Fibroblast of skin of abdomen (primary cell): ENCODE results near the gene SEMA3A.

Experiments used
- DNase-seq: peaks from one replicate; pipeline ENCODE4 v3.0.0-alpha.2; 2013

SEMA3A gene

DNA sequence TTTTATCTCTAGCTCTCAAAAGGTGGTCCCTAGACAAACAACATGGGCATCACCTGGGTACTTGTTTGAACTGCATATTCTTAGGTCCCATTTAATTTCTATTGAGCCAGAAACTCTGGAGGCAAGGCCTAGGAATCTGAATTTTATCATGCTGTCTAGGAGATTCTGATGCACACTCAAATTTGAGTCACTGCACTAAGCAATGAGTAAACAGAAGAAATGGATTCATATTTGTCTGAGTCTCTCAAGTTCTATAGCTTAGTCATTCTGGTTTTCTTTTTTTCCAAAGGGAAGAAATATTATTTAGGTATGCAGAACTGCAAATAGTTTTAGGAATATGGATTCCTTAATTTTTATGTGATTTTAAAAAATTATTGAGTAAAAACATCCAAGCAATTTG is 185.5 kb downstream of the SEMA3A start:
- no peak for DNase-seq

DNA sequence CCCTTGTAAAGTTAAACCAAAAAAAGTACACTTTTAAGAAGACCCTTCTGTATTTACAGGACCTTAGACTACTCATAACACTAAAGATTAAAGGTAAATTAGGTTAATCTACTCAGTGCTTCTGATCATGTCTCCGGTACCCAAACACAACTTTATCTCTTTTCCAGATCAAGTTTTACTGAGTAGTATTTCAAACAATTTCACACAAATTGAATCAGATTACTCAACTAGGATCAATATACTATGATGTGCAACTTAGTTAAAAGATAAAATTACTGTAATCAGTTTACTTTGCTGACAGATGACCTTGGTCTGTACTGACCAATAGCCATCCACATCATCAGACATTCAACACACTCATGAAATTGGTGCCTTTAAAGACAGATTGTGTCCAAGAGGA is 191.4 kb downstream of the SEMA3A start:
- DNase-seq = no peak

DNA sequence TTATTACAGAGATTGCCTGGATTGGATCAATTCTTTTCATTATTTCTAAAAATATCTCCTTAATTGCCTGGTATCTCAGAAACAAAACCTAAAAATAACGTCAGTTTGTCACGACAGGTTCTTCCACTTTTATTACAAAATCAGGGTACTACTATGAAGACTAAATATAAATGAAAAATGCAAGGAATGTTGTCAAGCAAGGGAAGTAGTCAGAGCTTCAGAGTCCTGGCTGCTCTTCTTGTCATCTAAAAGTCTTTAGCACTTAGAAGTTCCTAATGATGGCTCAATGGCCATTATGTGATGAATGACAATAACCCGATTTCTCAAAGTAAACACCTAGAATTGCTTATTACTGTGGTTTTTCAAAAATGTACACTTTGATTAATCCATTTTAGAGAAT is 192.2 kb downstream of the SEMA3A start:
- DNase-seq = no peak

DNA sequence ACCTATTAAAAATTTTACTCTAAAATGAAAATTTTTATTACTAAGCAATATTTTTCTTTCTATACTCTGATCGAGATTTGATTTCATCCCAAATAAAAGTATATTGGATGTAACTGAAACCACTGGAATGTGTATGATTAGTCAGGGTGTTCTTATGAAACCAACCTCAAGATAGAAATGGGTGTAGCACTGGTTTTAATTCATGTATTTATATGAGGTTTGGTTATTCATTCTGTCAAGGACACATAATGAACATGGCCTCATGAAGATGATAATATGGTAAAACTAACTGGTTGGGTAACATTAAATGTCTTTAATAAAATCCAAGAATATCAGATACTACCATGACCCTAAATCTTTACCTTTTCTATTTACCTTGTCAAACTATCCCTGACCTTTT is 197.7 kb downstream of the SEMA3A start:
- DNase-seq = peak; percentile 18

DNA sequence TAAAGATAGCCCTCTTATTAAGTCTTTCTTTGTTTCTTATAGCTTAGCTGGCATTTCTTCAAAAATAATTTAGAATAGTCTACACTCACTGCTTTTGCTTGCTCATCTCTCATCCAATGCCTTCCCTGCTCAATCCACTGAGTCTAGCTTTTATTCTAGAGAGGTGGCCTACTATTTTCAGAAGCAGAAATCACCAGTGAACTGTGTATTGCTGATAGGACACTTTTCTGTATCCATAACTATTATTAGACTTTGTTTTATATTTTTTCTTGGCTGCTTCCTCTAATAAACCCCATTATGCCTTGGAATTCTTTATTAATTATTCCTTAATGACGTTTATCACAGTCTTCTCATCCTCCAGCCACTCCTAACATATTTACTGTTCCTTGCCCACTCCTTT is 206.8 kb downstream of the SEMA3A start:
- DNase-seq = no peak

DNA sequence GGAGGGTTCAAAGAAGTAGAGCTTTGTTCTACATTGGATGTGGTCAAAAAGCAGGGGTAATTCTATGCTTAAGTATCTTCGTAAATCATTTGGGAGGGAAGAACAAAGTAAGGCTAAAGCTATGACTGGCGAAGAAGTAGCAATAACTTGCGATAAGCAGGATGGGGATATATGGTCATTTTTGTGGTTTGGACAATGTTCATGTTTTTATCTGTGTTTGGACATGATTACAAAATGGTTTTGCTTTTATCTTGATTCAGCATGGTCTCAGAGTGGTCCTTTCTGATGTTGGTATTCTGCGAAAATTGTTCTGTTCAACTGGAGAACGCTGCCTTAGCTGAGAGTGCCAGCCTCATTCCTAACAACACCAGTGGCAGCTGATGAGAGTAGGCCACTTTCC is 208.8 kb downstream of the SEMA3A start:
- no peak for DNase-seq

DNA sequence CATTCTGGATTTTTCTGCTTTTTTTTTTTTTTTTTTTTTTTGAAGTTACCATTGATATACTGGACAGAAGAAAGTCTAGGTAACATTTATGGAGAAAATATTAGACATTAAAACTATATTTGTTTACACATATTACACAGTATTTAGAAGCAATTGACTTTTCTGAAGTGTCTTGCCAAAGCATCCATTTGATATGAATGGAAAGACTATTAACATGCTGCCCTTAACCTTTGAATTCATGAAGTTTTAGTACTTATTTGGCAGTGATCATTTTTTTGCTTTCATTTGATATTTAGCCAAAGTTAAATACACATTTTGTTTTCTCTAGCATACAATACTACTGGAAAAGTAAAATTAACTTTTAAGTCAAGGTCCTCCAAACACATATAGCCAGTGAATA is 210.0 kb downstream of the SEMA3A start:
- no peak for DNase-seq

DNA sequence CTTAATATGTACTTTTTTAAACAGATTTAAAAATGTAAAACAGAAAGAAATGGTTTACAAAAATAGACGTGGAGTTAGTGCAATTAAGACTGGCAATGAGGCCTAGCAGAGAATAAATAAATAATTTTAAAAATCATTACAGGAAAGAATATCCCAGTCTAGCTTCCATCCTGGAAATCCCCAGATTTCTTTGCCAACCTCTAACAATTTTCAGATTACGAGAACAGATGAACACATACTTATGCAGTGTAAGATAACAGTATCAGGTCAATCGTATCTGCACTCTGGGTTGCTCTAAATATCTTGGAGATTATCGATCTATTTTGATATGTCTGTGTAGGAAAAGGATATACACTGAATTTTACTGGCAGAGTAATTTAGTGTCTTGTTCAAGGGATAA is 210.5 kb downstream of the SEMA3A start:
- DNase-seq = no peak

DNA sequence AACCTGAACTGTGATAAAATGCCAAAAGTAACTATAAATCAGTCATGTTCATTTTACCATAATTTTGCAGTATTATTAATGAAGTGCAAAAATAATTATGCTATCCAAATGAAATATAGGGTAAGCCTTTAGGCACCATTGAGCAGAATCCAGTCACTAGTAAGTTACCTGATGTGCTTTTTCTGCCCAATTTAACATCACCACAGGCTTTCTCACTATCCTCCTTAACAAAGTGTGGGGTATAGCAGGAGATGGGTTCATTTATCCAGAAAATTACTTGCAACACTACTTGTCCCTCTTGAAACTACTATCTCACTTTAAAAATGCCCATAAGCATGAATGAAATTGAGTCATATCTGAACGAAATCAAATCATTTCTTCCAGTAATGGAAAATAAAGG is 211.0 kb downstream of the SEMA3A start:
- DNase-seq = no peak

DNA sequence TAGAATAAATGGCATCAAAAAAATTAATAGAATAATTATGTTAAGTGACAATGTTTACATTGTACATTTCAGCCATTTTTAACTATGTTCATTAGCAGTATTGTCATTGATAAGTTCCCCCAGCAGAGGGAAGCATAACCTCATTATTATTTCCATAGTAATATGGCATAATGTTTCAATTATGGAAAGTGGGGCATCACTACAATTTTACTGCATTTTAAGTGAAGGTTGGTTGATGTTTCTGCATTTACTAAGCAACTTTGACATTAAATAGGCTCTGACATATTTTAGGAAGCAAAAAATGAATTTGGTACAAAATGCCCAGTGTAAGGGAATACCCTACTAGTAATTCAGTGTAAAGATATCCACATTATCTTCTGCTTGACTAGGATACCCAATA is 218.3 kb downstream of the SEMA3A start:
- peak; percentile 40 for DNase-seq

DNA sequence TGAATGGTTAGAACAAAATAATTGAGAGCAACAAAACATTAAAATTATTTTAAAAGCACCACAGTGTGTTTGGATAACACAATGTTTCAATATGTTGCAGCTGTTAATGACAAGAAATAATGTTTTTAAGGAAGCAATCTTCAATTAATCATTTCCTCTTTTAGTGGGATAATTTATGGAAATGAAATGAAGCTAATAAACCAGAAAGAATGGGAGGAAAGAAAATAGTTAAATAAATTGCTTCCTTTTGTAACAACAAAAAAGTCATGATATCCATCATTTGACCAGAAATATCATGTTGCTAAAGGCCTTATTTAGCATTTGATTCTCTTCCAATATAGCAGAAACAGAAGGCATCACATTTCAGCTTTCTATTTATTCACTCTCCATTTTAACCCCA is 224.5 kb downstream of the SEMA3A start:
- DNase-seq = no peak

DNA sequence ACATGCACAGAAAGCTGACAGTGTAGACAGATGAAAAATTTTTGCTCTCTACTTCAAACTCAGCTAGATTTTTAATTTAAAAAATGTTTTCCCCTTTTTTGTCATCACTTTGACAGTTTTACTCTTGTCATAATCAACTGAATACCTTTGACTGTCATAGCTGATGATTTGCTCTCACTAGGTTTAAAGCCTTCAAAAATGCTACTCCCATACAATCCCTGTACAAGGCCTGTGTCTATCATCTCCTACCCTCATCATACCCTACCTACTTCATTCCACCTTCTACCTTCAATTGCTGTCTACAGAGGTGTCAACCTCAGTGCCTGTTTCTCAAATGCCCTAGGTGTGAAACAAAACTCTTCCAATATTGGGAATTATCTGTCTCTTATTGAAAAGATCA is 230.3 kb downstream of the SEMA3A start:
- no peak for DNase-seq

DNA sequence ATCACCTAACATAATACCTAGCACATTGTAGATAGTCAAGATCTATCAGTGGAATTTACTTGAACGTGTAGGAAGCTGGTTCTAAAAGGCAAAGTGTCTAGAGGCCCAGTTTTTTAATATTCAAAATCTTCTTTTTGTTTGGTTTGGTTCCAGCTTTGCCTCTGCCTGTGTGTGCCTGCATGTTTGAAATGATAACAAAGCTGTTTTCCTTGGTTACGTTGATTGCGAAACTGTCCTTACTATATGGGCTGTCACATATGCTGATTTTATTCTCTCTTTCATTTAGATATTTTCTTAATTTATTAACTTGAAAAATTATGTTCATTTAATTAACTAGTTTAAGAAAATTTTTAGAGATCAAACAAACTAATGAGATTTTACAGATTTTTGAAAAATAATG is 237.3 kb downstream of the SEMA3A start:
- no peak for DNase-seq

DNA sequence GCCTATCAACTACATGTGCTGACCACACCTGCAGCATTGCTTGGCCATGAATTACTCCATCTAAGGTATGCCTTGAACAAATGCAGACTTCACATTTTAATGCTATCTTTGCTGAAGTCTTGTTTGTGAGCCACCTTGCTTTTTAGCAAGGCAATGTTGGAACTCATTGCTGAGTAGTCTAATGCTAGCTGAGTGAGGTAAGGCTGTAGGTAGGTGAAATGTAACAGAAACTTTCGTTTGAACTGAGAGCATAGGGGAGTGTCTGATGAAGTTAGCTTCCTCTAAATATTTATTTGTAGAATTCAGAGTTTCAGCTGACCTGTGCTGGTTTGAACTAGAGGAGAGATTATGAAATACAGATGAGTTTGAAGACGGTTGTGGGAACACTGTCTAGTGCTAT is 238.5 kb downstream of the SEMA3A start:
- no peak for DNase-seq

DNA sequence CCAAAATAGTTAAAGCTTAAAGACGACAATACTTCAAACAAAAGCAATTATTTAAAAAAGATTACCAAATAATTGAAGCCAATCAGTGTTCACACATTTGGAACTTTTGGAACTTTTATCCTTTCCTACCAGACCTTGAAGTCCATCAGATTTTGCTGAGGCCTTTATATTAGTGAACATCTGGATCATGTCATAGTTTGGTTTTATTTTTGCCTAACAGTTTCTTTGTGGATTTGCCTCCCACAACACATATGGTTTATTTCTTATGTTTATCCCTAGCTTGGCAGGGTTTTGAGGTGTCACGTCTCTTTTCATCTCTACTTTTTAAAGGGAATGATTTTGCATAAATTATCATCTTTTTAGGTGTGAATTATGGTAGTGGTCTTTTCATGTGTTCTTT is 242.4 kb downstream of the SEMA3A start:
- DNase-seq = no peak

DNA sequence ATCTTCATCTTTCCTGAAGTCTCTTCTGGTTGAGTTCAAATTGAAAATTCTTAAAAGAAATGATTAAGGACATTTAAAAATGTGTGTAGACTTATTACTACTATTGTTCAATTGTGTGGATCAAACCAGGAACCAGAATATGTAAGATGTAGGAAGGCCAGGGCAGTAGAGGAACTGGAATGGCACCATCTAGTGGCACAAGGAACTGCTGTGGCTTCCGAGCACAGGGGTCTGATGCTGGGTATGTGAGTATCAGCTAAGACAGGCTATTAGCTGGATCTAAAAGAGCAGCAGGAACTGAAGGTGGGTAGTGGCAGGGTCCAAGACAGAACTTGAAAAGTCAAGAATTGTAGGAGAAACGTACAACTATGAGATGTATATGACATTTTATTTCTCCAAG is 247.3 kb downstream of the SEMA3A start:
- DNase-seq = no peak

DNA sequence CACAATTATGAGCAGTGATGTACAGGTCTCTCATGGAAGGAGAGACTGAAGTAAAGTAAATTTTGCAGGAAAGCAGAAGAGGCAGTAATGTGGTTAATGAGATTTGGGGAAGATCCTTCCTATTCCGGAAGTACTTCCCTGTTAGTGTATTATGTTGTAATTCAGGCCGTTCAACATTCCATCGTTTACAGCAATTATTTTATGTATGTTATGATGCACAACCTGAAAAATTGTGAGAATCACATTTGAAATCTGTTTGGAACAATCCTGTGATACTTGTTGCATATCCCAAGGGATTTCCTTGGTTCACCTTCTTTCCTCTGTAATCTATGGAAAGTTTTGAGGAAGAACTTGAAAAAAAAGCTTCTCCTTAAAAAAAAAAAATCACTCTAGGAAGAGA is 247.8 kb downstream of the SEMA3A start:
- no peak for DNase-seq

DNA sequence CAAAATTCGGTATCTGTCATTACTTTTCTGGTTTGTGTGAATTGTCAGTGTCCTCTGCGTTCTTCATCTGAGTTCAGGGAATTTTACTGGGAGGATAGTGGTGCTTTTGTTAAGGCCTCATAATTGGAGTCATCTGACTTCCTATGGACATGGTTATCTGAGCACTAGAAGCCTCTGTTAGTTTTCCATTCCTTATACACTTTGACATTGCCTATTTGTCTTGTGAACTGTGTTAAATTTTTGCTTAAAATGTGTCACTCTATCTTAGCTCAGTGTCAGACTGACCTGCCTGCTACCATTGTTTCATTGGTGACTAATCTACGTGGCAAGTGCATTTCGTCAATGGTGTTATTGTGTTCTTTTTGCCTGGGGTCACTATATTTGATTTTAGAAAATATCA is 253.3 kb downstream of the SEMA3A start:
- no peak for DNase-seq

DNA sequence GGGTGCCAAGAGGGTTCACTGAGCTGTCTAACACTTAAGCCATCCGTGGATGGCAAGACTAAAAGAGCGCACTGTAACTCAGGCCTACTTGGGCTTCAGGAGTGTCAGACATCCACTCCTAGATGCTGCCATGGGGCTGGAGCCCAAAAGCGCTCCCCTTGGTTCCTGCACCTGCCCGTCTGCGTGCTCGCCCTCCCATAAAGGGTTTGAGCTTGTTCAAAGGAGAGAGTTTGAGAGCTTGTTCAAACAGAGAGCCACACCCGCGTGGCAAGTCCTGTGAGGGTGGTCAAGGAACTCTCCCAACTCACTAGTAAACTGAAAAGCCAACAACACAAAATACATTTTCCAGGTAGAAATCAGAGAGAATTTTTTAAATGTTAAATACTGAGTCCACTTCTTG is 256.7 kb downstream of the SEMA3A start:
- no peak for DNase-seq

DNA sequence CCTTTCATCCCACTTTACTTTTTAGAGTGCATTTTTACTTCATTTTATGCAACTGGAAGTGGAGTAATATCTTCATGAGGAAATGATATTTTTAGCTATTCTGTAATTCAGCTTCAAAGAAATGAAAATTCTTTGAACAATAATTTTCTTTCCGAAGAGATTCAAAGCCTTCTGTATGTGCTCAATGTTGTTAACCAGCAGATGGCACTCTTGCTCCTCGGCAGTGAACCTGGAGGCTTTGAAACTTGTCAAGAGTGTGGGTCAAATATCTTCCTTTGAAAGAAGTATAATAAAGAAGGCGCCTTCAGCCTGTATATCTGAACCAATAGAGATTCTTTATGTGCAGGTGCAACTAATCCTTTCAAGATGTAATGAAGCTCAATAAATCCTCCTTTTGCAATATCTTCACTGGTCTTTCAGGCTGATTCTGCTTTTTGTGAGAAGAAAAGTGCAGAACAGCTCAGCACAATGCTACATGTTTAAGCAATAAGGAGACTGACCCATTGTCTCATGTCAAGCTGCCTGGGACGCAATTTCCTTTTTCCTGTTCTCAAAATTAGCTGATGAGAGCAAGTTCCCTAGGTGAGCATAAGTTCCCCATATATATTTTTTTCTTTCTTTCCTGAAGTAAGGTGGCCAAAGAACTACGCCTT is 258.4 kb downstream of the SEMA3A start:
- peak; percentile 64 for DNase-seq

DNA sequence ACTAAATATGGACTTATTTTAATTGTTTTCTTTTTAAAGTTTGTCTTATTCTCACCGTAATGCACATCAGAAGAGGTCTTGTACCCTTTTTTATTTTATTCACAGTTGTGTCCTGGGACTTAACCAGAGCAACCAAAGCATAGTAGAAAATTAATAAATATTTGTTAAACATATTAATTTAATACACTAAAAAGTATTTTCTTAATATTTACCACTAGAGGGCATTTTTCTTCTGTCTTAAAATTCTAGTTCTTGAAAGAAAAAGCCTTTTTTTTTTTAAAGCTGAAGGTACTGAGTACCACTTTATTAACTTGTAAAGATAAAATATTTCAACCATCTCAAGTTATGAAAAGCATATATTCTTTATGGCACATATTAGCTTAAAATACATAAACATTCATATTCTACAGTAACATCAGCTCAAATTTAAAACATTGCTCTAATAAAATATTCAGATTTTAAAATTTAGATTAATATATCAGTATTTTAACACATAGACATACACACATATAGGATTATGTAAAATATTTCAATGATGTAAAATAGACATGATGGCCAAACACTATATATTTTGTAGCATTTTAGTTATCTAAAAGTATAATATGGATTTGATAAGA is 260.4 kb downstream of the SEMA3A start:
- DNase-seq = no peak

DNA sequence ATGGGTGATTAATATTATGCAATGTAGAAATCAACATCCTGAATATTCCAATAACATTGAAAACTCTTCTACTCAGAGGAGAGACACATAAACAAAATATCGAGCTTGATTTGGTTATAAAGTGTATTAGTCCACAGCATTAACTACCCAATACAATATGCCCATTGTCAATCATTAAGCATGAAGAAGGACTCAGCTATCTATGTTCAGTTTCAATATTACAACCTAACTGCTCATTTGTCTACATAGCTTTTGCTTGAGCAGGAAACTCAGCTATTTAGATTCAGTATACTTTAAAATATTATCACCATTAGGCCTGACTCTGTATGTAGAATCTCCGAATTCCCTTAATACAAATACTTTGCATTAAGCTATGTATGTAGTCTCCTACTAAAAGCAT is 262.6 kb downstream of the SEMA3A start:
- DNase-seq = no peak

DNA sequence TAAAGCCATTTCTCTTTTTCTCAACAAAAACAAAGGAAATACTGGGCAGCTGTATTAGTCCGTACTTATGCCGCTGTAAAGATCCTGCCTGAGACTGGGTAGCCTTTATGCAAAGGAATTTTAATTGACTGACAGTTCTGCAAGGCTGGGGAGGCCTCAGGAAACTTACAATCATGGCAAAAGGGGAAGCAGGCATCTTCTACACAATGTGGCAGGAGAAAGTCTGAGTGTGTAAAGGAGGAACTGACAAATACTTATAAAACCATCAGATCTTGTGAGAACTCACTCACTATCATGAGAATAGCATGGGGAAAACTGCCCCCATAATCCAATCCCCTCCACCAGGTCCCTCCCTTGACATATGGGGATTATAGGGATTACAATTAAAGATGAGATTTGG is 264.3 kb downstream of the SEMA3A start:
- DNase-seq = no peak

DNA sequence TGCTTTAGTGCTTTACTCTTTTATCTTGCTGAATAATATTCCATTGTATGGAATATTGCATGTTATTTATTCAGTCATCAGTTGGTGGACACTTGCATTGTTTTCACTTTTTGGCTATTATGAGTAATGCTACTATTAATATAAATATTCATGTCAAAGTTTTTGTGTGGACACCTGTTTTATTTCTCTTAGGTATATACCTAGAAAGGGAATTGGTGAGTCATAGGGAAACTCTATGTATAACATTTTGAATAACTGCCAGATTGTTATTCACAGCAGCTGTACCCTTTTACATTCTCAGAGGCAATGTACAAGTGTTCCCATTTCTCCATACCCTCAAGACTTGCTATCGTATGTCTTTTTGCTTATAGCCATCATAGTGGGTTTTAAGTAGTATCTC is 268.7 kb downstream of the SEMA3A start:
- DNase-seq = no peak
